DMS114 treated with DMSO at 0.1 percent for 48 hours (cell line): ENCODE results near the gene ATP6AP1.
A peak's percentile ranks its signal among the peaks of the same experiment; 100 is the strongest.
"Not testable (repeated sequence)": the region's sequence is repeated elsewhere in the genome, so short reads cannot be mapped to it uniquely, and the experiment has no call there.

ENCODE experiments used
- DNase-seq: peaks from one replicate; lab custom pipeline; 2025; ENCODE audit not compliant: unreplicated experiment; lab: John Stamatoyannopoulos, UW

The ATP6AP1 gene

GRCh38 chrX:154428176-154429171 lies at the start of gene ATP6AP1:
ATP6AP1 (plus strand) TSS chrX:154428677; CDS start chrX:154428693, 16 bp downstream.
- peak; percentile 78 for DNase-seq

DNA sequence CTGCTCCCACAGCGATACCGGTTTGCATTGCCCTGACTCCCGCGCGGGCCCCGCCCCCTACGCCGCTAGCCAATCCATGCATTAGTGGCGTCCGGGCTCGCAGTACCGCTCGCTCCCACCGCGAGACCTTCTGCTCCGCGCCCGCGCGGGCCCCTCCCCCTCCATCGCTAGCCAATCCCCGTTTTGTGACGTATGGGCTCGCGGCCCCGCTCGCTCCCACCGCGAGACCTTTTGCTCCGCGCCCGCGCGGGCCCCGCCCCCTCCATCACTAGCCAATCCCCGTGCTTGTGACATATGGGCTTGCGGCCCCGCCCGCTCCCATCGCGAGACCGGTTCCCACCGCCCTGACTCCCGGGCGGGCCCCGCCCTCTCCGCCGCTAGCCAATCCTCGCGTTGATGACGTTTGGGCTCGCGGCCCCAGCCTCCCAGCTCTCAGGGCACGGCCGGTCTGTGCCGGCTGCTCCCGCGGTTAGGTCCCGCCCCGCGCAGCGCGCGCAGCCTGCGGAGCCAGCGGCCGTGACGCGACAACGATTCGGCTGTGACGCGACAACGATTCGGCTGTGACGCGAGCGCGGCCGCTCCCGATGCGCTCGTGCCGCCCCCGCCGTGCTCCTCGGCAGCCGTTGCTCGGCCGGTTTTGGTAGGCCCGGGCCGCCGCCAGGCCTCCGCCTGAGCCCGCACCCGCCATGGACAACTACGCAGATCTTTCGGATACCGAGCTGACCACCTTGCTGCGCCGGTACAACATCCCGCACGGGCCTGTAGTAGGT lies 49.5 kb upstream of the ATP6AP1 start, which contains the start of gene EMD:
EMD (plus strand) TSS at position 497 of the 770 bp plus-strand sequence; CDS start at position 687, 190 bp downstream.
- peak; percentile 93 for DNase-seq

DNA sequence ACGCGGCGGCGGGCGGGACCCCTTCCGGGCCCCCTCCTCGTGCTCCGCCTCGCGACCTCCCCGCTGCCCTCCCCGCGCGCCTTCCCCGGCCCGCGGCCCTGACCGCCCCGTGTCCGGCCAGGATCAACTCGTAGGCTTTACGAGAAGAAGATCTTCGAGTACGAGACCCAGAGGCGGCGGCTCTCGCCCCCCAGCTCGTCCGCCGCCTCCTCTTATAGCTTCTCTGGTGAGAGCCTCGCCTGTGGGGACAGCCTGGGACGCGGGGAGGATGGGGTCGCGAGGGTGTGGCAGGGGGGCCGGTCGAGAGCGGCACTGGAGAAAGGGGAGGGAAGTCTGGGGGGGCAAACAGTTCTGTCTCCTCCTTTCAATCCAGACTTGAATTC lies 48.9 kb upstream of the ATP6AP1 start:
- DNase-seq, result no peak

GRCh38 chrX:154380153-154380552 lies 48.3 kb upstream of the ATP6AP1 start:
- no peak for DNase-seq

- no peak for DNase-seq
Measured at GRCh38 chrX:154380787-154381186, 47.7 kb upstream of the ATP6AP1 start.

DNA sequence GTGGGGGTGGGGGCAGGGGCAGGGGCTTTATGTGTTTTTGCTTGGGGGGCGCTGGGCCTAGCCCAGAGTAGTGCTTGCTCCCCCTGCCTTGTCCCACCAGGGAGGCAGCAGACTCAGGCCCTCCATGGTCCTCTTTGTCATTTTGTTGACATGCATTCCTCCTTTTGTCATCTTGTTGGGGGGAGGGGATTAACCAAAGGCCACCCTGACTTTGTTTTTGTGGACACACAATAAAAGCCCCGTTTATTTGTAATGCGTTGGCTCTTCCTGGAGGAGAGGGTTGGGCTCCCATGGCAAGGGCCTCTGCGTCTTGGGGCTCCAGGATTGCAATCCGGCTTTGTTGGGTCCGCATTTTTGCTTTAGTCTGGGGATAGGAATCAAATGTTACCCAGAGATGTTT lies 47.2 kb upstream of the ATP6AP1 start:
- DNase-seq, result no peak

GRCh38 chrX:154382483-154383069 lies 45.9 kb upstream of the ATP6AP1 start:
- DNase-seq, result no peak

DNA sequence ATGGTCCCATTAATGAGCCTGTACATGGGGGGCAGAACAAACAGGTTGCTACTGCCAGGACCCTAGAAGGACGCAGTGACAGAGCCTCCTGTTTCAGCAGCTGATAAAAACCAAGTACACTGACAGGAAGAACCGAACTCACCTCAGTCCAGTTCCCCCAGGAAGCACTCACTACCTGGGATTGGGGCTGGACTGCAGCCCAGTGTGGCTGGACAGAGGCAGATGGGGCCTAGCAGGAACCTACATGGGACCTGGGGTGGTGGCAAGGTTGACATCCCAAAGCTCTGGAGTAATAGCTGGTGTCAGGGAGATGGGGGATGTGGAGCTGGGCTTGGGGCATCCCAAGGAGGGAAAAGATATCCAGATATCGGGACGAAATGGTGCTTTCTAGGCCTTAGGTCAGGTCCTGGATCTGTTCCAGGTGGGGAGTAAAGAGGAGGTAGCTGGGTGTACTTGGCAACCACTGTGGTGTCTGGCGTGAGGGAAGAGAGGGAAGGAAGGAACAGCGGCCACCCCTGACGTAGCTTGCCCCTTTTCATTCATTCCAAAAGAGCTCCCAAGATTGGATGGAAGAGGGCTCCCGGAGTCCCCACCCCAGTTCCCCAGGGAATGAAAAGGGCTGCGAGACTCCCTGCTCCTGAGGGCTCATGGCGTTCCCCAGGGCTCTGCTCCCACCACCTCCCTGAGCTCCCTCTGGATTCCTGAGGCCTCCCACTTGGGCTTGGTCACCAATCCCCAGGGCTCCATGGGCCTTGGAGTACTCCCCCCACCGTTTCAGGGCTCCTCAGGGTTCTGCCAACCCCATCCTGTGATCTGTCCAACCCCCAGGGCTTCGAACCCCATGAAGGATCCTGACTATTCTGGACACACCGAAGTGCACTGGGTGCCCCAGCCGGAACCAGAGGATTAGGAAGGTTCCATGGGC lies 44.9 kb upstream of the ATP6AP1 start:
- no peak for DNase-seq

GRCh38 chrX:154384284-154384892 lies 44.1 kb upstream of the ATP6AP1 start:
- DNase-seq, result no peak

DNA sequence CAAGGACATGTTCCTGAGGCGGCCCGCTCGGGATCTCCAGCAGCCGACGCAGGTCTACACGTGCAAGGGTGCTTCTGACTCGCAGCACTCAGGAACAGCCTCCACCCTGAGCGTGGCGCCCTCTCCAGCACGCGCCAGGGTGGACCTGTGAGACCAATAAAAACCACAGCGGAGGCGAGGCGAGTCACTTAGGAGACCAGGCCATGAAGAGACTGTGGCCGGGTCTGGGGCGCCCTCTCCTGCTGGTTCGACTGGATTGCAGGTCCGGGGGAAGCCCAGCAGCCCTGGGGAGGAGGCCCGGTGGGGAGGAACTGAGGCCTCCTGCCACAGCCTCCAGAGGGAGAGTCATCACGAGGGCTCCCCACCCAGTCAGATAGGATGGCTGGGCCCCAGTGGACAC lies 40.4 kb upstream of the ATP6AP1 start:
- not testable (repeated sequence) for DNase-seq

DNA sequence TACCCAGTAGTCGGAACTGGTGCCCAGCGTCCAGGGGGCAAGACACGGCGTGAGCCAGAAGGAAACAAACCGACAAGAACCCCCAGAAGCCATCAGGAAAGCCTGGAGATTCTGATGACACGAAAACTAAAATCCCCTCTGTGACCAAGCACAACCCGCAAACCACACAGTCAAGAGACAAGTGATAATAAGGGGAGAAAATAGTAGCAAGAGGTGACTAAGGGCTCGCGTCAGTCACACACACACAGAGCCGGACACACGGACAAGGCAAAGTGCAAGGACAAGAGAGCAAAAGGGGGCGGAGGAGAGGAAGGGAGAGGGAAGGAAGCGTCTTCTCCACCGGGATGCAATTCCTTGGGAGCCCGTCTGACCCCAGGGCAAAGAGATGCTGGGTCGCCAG lies 39.8 kb upstream of the ATP6AP1 start:
- not testable (repeated sequence) for DNase-seq

- not testable (repeated sequence) for DNase-seq
Measured at GRCh38 chrX:154389812-154390747, 38.4 kb upstream of the ATP6AP1 start.

DNA sequence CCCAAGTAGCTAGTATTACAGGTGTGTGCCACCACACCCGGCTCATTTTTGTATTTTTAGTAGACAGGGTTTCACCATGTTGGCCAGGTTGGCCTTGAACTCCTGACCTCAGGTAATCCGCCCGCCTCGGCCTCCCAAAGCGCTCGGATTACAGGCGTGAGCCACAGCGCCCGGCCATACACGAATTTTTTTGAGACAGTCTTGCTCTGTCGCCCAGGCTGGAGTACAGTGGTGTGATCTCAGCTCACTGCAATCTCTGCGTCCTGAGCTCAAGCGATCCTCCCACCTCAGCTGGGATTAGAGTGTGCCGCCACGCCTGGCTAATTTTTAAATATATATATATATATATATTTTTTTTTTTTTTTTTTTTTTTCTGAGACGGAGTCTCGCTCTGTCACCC lies 32.1 kb upstream of the ATP6AP1 start:
- DNase-seq, result not testable (repeated sequence)

DNA sequence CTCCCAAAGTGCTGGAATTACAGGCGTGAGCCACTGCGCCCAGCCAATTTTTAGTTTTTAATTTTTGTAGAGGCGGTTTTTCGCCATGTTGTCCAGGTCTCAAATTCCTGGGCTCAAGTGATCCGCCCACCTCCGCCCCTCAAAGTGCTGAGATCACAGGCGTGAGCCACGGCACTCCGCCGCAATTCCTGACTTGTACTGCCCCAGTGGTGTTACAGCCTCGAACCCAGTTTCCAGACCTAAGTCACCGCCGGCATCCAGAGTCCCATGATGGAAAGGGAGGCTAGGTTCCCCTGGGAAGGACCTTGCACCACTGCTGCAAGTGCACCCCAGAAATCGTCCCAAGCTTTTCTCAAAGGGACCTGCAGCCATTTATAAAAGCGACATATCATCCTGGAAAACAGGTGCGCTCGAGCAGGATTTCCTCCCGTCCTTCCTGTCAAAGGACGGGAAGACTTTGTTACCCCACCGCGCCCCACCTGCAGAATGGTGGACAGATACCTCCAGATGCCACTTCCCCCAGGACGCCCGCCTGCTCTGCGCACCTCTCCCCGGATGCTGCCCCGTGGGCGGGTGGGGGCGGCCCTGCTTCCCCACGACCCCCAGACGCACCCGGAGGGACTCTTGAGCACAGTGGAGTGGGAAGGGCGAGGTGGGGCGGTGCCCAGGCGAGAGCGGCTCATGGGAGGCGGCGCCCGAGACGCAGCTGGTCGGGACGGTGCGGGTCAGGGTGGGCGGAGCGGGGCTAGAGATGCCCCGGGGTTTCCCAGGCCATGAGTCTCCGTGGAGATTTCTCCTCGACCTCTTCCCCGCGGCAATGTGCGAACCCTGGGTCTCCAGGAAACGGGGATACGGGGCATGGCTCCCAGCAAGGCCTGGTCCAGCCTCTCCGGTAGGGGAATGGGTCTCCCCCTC lies 31.2 kb upstream of the ATP6AP1 start:
- DNase-seq, result no peak

DNA sequence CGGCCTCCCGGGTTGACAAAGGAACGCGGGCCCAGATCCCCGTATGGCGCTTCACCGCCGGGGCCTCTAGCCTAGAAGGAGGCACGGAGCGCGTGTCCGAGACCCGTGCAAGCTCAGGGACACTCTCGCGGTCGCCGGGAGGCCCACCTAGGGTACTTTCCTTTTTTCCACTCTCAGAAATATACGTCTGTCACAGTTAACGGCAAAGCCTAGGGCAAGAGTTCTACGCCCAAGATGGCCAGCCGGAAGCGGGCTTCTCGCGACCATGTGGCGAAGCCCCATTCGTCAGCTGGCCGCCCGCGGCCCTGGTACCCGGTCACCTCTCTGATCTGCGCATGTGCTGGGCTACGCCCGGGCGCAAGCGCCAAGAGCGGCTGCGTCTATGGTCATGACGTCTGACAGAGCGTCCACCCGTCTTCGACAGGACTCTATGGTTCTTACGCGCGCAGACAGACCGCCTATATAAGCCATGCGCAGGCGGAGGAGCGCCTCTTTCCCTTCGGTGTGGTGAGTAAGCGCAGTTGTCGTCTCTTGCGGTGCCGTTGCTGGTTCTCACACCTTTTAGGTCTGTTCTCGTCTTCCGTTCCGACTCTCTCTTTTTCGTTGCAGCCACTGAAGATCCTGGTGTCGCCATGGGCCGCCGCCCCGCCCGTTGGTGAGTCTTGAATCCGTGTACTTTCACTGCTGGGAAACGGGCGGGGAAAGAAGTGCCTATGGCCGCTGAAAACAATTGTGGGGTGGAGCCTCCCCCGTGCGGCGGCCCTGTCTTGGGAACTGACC lies 30.4 kb upstream of the ATP6AP1 start, which contains the start of gene RPL10:
RPL10 (plus strand) TSS at position 490 of the 780 bp plus-strand sequence; CDS start at position 633, 143 bp downstream.
- DNase-seq, result peak; percentile 85

DNA sequence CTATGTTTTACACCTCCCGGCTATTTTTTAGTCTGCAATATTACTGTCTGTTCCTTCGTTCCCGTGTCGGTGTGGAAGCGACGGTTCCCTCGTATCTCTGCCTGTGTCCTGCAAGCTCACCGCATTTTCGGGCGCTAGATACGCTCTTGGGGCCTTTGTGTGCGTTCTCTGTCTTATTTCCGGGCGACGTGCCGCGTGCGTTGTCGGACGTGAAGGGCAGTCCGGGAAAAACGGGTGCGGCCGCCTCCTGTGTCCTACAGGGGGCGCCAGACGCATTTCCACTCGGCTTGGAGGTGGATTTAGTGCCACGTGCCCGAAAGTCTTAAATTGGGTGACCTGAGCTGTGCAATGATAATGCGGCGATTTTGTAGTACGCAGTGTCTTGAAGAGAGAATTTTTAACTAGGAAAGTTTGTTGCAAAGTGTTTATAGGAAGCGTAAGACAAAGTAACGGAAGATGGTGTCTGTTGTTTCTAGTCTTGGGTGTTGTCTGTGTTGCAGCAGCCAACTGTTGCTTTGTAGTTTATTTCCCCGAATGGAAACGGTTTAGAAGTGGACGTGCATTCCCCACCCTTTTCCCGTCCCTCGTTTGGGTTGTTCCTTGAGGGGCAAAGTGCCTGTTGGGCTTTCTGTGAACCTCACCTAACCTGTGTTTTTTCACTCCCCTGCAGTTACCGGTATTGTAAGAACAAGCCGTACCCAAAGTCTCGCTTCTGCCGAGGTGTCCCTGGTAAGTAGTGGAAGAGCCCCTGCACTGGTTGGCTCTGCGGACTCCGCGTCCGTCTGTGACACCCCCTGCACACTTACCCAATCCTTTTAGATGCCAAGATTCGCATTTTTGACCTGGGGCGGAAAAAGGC lies 29.6 kb upstream of the ATP6AP1 start:
- DNase-seq, result no peak
